Fibroblast of villous mesenchyme (primary cell): ENCODE measurements around the gene GRN. TPM values are rescaled to one million over a fixed set of nuclear protein-coding genes. Genes with fewer than 3 reads are reported as not detected.
A peak's percentile ranks its signal among the peaks of the same experiment; 100 is the strongest.
"Not testable (repeated sequence)": the region's sequence is repeated elsewhere in the genome, so short reads cannot be mapped to it uniquely, and the experiment has no call there.

Source experiments
- DNase-seq: peaks from one replicate; pipeline ENCODE4 v3.0.0-alpha.2; 2010; ENCODE audit warnings: low read depth
- H3K4me3 ChIP-seq: 2 replicates; pipeline ENCODE4 v1.5.1; 2011; ENCODE audit warnings: low read depth, mild to moderate bottlenecking, low read length
- total RNA-seq: library from RNA; depleted of rRNA; stranded (reverse); fragments of >200 nt; gene quantifications from 2 replicates; pipeline ENCODE4 v1.2.3, GENCODE V29; 2012
- TF ChIP-seq, protein P1 (sequence below): IDR thresholded peaks from 2 replicates; pipeline ENCODE4 v1.5.1; 2012; ENCODE audit warnings: low read depth, mild to moderate bottlenecking, low read length; ENCODE audit not compliant: insufficient read depth

Gene GRN
- total RNA-seq, 1 donor: 165 TPM

DNA sequence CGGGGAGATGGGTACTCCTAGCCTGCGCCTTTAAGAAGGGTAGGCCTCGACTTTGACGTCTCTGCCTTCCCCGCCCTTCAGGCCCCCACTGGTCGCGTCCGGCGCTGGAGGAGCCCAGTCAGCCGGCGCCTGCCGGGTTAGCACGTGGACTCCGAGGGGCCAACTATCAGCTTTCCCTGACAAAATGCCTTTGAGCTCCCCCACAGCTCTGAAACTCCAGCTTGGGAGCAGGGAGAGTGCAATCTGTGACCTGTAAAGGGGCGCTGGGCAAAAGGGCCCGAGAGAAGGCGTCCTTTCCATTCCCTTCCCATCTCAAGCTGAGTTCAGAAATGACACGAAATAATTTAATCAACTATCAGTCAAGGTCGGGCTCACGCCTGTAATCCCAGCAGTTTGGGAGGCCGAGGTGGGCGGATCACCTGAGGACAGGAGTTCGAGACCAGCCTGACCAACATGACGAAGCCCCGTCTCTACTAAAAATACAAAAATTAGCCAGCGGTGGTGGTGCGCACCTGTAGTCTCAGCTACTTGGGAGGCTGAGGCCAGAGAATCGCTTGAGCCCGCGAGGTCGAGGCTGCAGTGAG lies 18.1 kb upstream of the GRN start:
- TF ChIP-seq, protein P1, sequence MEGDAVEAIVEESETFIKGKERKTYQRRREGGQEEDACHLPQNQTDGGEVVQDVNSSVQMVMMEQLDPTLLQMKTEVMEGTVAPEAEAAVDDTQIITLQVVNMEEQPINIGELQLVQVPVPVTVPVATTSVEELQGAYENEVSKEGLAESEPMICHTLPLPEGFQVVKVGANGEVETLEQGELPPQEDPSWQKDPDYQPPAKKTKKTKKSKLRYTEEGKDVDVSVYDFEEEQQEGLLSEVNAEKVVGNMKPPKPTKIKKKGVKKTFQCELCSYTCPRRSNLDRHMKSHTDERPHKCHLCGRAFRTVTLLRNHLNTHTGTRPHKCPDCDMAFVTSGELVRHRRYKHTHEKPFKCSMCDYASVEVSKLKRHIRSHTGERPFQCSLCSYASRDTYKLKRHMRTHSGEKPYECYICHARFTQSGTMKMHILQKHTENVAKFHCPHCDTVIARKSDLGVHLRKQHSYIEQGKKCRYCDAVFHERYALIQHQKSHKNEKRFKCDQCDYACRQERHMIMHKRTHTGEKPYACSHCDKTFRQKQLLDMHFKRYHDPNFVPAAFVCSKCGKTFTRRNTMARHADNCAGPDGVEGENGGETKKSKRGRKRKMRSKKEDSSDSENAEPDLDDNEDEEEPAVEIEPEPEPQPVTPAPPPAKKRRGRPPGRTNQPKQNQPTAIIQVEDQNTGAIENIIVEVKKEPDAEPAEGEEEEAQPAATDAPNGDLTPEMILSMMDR: no peak
- peak overlapping the region; percentile 7 for H3K4me3 ChIP-seq
- peak; percentile 98 for DNase-seq

DNA sequence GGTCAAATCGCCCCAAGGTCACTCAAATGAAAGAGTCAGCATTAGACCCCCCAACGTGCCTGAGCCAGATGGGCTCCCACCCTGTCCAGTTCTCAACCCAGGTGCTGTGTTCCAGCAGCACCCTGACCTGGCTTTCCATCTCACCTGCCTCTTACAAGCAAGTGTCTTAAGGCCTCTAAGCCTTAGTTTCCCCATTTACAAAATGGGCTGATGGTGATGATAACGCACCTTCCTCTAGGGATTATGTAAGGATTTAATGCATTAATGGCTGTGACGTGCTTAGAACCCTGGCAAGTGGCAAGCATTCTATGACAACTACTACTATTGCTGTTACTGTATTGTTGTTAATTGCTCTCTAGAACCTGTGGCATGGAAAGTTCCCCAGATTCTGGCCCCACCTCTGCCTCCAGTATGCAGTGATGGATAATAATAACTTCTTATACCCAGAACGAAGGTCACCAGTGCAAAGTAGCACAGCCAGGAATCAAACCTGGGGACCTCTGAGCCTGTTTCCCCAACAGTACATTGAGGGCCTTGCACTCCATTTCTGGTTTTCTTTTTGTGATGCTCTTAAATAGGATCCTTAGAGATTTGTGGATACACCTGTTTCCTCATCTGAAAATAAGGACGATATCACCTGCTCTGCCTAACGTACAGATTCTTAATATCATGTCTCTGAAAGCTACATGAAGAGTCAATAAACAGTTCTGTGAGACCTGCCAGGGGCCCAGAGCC lies 17.2 kb upstream of the GRN start:
- TF ChIP-seq, protein P1: no peak
- H3K4me3 ChIP-seq: no peak overlapping the region
- no peak for DNase-seq

DNA sequence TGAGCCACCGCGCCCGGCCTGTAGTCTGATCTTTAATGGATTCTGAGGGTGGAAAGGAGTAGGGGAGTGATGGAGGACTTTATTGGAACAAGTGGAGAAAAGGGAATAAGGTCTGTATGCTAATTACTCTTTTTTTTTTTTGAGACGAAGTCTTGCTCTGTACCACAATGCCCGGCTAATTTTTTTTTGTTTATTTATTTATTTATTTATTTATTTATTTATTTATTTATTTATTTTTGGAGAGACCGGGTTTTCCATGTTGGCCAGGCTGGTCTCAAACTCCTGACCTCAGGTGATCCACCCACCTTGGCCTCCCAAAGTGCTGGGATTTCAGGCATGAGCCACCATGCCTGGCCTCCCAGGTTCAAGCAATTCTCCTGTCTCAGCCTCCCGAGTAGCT lies 15.6 kb upstream of the GRN start:
- DNase-seq, H3K4me3 ChIP-seq: not testable (repeated sequence)

DNA sequence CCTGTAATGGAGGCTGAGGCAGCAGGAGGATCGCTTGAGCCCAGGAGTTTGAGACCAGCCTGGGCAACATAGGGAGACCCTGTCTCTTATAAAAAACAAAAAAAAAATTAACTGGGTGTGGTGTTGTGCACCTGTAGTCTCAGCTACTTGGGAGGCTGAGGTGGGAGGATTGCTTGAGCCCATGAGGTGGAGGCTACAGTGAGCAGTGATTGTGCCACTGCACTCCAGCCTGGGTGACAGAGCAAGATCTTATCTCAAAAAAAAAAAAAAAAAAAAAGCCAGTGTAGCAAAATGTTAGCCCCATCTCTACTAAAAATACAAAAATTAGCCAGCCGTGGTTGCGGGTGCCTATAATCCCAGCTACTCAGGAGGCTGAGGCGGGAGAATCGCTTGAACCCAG lies 14.8 kb upstream of the GRN start:
- not testable (repeated sequence) for DNase-seq

DNA sequence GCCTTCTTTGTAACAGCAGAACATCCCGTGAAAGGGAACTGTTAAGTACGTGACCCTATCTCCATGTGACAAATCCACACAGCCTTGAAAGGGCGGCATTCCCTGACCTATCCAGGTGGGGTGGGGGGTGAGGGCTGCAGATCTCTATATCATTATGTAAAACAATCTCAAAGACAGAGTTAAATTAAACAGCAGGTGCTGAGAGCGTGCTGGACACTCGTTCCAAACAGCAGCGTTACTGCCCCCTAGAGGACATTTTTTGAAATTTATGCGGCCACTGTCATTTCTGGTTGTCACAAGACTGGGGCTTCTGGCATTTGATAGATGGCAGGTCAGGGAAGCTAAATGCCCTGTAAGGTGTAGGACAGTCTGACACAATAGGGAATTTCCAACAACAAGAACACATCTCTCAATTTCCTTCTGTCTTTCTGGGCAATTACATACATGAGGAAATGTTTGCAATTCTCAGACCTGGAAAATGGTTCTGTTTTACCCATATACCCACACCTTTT lies 13.8 kb upstream of the GRN start:
- peak; percentile 79 for DNase-seq
- no peak overlapping the region for H3K4me3 ChIP-seq
- TF ChIP-seq, protein P1: peak; percentile 75

More for the DNA sequence above, 14.8 kb upstream of the GRN start:
- not testable (repeated sequence) for H3K4me3 ChIP-seq

DNA sequence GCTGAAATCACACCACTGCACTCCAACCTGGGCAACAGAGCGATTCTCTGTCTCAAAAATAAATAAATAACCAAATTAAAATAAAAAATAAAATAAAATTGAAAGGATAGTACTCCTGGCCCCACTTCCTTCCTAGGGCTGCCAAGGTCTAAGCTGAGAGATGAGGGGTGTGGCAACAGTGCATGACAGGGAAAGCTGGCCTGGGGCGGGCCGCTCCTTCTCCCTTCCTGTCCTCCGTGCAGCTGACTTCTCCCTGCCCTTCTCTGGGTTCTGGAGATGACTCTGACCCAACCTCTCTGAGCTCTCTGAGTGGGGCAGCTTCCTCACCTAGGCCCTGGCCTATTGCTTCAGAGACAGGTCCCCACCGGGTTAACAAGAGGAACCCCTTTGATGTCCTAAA lies 11.7 kb upstream of the GRN start:
- H3K4me3 ChIP-seq: no peak overlapping the region
- TF ChIP-seq, protein P1: no peak
- no peak for DNase-seq

DNA sequence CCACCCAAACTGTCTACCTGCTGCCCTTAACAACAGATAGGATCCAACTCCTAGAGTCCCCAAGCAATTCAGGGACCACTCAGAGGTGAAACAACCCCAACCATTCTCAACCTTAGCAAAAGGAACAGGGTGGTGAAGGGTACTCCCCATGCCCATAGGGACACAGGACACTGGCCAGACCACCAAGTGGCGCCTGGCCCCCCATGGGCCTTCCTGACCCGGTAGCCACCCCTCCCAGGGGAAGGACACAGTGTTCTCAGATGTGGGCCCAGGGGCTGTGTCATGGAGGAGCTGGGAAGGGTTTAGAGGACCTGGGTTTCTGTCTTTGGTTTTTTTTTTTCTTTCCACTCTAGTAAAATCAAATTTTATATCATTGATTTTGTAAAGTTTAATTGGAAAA lies 10.8 kb upstream of the GRN start:
- TF ChIP-seq, protein P1: no peak
- no peak overlapping the region for H3K4me3 ChIP-seq
- DNase-seq: no peak

DNA sequence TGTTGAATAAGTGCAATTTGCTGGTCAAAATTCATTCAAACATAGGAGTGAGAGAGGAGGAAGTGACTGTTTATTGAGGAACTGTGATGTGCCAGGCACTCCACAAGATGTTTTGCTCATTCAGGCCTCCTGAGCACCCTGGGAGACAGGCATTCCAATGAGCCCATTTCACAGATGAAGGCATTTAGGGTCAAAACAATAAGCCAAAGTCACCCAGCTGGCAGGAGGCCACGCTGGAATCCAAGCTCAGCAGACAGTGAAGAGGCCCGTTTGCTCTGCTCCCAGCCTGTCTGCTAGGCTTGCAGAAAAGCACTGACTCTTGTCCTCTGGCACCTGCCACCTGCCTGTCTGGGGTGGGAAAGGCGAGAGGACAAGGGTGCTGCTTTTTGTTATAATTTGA lies 10.4 kb upstream of the GRN start:
- DNase-seq: no peak
- TF ChIP-seq, protein P1: no peak
- H3K4me3 ChIP-seq: no peak overlapping the region
